SW 1271 (cell line): ENCODE data around the gene PRLR.

ENCODE experiments used
- DNase-seq, 2 experiments: peaks; one replicate each; lab custom pipeline; 2025; lab: John Stamatoyannopoulos, UW

The PRLR gene

DNA sequence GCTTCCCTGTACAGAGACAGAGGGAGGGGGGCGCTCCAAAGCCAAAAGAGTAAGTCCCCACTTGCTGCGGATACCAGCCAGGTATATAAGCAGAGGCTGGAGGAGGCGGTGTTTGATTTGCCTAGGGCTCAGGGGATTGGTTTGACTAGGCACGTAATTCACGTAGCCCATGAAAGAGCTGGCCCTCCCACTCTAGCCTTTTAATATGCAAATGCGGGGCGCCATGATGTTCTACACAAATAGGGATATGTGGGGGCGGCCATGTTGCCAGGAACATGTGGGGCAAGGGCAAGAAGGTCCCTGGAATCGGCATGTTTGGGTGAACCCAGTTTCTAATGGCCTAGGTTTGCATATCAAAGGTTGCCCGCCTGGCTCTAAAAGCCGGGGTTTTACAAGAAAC lies 3.3 kb upstream of the PRLR start:
- DNase-seq, result no peak

GRCh38 chr5:35233121-35233520 lies 2.8 kb upstream of the PRLR start:
- DNase-seq, result no peak

- DNase-seq, result no peak
Observed at GRCh38 chr5:35232124-35232523, 1.8 kb upstream of the PRLR start.

- no peak for DNase-seq
Observed at GRCh38 chr5:35229076-35230037, 930 bp downstream of the PRLR start.

DNA sequence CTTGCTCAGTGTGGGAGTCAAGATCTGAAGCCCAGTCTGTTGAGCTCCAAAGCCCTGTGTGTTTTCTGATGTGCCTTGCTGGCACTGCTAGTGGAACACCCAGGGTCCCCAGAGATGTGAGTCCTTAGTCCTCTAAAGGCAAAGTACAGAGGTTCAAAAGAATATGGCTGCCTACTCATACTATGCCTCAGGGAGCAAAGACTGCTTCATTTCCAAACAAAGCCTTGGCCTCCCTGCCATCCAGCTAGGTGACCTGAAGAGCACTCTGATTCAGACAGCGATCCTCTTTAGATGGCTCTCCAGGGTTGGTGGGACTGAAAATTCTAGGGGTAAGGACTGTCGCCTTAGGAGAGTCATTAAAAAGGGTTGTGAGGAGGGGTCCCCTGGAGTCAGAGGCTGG lies 2.0 kb downstream of the PRLR start:
- no peak for DNase-seq

DNA sequence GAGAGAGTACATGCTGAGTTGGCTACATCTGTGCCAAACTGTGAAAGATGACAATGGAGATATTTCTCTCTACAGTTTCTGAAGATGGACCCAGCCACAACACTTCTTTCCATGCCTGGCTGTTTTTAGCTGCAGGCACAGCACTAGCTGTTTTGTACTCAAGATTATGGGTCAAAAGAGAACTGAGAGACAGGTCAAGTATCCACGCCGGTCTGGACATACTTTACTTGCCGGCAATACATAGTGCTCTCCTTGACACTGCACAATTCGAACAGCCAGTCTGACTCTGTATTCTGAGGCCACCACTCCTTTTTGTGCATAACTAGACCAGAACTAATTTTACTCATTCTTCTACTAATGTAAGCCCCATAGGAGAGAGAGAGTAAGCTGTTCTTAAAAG lies 2.6 kb downstream of the PRLR start:
- DNase-seq, result no peak

GRCh38 chr5:35223787-35224395 lies 6.4 kb downstream of the PRLR start:
- no peak for DNase-seq

DNA sequence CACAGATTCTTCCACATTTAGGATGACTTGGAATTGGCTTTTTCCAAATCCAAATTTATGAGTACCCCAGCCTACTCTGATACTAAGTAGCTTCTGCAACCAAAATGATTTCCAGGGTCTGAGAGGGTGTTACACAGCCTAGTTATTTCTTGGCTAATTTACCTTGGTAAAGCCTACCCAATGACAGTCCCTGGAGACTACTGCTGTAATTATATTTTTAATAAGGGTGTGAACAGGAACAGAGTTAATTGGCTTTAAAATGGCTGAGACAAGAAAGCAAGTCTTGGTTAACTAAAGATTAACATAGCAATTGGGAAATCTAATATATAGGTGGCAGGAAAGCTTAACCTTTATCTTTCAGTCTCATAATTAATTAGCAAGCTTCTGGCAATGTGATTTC lies 9.3 kb downstream of the PRLR start:
- DNase-seq, result no peak

DNA sequence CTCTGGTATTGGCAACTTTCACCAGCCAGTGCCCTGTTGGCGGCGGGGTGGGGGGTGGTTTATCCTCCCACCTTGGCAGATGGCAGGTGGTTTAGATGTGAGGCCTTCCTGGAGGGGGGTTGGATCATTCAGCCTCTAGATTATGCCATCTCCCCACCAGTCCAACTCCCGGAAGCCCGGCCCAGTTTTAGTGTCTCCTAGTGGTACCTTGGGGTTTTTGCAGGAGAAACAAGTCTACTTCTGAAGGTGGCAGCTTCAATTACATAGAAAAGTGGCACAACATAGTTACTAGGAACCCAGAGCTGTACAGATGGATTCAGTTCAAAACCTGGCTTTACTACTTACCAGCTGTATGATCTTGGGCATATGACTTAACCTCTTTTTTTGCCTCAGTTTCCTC lies 11.3 kb downstream of the PRLR start:
- no peak for DNase-seq

DNA sequence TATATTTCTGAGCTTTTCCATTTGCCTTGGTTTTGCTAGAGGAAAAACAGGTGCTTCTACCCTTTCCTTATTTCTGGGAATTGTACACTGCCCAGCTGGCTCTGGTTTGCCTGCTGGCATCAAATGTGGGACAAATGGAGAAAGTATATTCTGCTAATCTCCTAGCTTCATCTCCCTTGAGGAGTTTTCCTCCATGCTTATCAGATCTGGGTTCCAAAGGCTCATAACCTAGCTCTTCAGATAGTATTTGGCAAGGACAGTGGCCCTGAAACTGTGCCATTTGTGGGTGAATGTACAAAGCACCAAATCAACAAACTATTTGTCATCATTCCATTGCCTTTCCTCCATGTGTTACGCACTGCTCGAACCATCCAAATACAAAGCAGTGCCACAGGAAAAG lies 16.2 kb downstream of the PRLR start:
- DNase-seq, result no peak

DNA sequence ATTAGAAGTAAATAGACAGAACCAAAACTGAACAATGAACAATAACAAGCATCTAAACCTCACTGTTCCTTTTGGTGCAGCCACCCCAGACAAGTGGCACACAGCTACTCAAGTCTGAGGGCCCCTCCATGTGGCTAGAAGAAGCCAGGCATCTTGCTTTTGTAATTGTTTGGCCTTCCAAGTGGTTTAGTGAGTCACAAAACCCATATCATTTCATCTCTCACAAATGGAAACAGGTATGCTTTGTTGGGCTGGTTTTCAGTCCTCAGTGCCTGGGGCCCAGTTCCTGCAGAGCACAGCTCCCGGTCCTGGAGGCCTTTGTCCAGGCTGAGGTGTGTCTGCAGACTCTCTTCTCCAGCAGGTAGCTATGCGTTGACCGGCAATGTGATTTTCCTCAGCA lies 16.7 kb downstream of the PRLR start:
- DNase-seq, result no peak

- DNase-seq, result no peak
Observed at GRCh38 chr5:35212122-35212982, 17.9 kb downstream of the PRLR start.

DNA sequence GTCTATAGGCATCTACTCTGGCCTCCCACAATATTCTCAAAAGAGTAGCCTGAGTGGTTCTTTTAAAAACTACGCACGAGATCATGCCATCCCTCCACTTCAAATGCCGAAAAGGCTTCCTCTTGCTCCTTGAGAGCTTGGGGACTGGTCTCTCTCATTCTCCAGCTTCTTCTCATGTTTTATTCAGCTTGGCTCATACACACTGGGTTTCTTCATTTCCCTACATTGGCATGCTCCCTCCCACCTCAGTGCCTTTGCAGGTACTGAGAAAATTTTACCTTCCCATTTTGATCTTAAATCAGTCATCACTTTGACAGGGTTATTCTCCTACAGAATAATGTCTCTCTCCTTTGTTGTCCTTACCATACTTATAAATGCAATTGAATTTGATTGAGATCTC lies 20.4 kb downstream of the PRLR start:
- no peak for DNase-seq

DNA sequence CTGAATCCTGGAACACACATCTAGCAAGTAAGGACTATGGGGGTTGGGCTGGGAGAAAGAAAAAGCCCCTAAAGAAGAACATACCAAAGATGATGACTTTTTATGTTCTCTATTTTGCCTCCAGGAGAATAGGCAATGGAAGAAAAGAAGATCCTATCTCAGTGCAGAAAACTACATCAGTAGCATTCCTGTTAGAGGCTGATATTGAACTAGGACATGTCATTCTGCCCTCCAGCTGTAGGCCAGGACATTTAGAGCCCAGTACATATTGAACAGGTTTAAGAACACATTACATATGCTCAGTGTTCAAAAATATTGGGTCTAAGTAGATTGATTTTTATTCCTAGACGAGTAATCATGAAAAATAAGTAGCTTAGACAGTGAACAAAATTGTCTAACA lies 24.7 kb downstream of the PRLR start:
- DNase-seq, result no peak

DNA sequence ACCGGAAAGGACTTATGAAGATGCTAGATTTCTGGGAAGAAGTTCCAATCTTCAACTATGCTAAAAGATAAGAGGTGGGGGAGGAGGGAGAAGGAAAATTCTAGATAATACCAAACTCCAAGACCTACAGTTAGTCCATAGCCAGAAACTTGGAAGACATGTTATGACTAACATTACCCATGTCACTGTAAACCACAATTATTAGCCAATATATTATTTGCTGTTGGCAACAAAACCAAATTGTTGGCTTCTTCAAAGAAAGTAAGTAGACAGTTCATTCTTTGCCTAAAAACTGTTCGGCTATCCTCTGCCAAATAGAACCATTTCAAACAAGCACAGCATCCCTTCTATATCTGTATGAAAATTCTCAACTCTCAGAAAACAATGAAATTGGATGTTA lies 25.1 kb downstream of the PRLR start:
- no peak for DNase-seq

DNA sequence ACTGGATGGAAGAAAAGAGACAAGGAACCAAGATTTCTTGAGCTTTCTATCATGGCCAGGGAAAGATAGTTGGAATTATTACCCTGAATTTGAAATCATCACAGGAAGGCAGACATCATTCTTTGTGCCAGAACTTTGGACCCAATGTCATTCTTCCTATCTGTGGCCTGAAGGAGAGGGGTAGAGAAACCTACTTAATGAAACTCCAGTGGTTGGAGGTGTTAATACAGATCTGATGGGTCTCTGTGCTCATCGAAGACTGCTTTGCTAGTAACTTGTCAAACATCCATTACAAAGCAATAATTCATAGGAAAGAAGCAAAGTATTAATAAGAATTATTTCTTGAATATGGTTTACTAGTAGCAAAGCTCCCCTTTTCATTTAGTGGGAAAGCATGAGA lies 26.9 kb downstream of the PRLR start:
- DNase-seq, result no peak

DNA sequence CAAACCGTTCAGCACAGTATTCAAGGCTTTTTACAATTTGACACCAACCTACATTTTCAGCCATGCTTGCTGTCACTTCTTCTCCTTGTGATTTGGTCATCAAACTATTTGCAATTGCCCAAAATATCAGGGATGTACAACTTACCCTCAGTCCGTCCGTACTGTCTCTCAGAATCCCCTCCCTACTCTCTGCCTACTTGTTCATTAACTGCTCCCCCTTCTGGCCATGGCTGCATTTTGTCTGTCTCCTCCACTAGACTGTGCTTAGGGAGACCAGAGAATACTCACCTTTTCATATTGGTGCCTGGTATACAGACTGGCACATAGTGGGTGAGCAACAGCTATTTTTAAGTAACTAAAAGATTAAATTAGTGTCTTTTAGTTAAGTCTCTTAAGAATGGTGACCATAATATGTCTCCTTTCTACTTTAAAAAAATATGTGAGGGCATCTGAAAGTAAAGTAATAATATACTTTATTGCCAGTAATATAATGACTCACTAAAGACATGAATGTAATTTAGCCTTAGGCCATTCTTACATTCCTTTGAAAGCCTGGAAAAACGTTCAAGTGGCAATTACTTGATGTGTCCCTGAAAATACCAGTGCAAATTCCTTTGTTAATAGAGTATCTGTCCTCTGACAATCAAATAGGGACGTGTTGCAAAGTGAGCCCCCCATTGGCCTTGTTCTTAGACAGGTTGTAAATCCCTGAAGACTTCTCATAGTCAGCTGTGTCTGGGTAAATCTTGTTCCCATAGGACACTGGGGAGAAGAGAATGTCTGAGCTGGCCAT lies 27.8 kb downstream of the PRLR start:
- peak in 1 of 2 experiments; percentile 35 for DNase-seq

- DNase-seq, result no peak
Observed at GRCh38 chr5:35201291-35201690, 29.0 kb downstream of the PRLR start.

- DNase-seq, result no peak
Observed at GRCh38 chr5:35199886-35200285, 30.4 kb downstream of the PRLR start.

GRCh38 chr5:35198686-35199085 lies 31.6 kb downstream of the PRLR start:
- no peak for DNase-seq

DNA sequence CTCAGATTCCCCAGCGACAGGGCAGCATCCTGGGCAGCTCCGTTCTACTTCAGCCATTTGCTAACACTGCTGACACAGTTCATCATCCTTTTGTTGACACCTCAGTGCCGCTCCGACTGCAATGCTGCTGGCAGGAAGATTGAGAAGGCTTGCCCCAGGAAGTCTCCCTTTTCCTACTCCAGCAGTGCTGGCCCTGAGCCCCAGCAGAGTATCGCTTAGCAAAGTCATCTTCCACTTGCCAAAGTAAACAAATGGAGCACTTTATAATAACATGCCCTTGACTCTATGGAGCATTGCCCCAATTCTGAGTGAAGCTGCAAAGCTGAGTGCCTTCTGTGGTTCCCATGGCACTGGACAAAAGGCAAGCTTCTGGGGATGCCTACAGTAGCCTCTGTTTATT lies 32.2 kb downstream of the PRLR start:
- DNase-seq, result no peak

DNA sequence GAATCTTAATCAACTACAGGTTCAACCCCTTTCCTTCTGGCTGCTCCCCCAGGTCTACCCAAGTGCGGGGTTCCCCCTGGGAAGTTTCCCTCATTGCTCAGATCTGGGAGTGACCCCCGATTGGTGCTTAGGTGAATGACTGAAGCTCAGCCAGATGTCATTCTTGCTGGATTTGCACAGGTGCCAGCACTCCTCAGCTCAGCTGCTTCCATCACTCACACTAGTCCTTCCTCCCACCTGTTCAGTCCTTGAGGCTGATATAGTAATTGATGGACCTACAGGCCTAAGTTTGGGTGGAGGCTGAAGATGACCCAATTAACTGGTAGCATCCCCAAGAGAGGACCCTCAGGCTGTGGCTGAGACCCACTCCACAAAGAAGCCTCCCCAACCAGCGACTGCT lies 32.9 kb downstream of the PRLR start:
- no peak for DNase-seq
